ENCODE data around the gene PER3.

The PER3 gene

DNA sequence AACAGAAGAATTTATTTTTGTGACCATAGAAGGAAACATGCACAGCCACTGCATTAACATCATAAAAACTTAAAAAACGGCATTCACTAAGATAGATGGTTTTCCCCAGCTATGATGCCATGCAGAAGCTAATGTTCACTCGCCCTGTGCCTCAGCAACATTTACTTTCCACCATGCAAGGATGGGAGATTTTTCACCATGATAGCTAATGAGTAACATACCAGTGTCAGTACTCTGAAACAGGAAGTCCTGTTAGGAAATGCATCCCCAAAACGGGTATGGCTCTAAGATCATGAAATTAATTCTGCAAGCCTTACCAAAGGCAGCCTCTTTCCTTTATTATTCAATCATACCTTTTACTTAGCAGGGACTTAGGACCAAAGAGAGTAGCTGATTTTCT, 30.4 kb upstream of the PER3 start:
- TF ChIP-seq ZNF777 (tag by site-specific recombination; IDR thresholded peaks at IDR 0.05; ENCODE audit: borderline replicate concordance), result no peak
- TF ChIP-seq, protein P1, sequence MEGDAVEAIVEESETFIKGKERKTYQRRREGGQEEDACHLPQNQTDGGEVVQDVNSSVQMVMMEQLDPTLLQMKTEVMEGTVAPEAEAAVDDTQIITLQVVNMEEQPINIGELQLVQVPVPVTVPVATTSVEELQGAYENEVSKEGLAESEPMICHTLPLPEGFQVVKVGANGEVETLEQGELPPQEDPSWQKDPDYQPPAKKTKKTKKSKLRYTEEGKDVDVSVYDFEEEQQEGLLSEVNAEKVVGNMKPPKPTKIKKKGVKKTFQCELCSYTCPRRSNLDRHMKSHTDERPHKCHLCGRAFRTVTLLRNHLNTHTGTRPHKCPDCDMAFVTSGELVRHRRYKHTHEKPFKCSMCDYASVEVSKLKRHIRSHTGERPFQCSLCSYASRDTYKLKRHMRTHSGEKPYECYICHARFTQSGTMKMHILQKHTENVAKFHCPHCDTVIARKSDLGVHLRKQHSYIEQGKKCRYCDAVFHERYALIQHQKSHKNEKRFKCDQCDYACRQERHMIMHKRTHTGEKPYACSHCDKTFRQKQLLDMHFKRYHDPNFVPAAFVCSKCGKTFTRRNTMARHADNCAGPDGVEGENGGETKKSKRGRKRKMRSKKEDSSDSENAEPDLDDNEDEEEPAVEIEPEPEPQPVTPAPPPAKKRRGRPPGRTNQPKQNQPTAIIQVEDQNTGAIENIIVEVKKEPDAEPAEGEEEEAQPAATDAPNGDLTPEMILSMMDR (tag by site-specific recombination; IDR thresholded peaks at IDR 0.05), result no peak
- no peak for TF ChIP-seq ZSCAN30 (tag by site-specific recombination; IDR thresholded peaks at IDR 0.05)
- no peak for TF ChIP-seq KLF16 (tag by site-specific recombination; IDR thresholded peaks at IDR 0.05)
- TF ChIP-seq GLIS1 (tag by site-specific recombination; IDR thresholded peaks at IDR 0.05), result no peak
- TF ChIP-seq GLI4 (tag by site-specific recombination; IDR thresholded peaks at IDR 0.05), result no peak
- TF ChIP-seq TRIM28 (IDR thresholded peaks at IDR 0.05; ENCODE audit: borderline replicate concordance, low read length), result no peak
- TF ChIP-seq ZNF292 (tag by site-specific recombination; IDR thresholded peaks at IDR 0.05; ENCODE audit: borderline replicate concordance, low read depth), result no peak
- no peak for TF ChIP-seq ZNF132 (tag by site-specific recombination; IDR thresholded peaks at IDR 0.05; ENCODE audit: borderline replicate concordance)
- TF ChIP-seq ZNF768 (tag by site-specific recombination; IDR thresholded peaks at IDR 0.05), result no peak
- TF ChIP-seq YY2 (tag by site-specific recombination; IDR thresholded peaks at IDR 0.05), result no peak
- TF ChIP-seq ZNF211 (tag by site-specific recombination; IDR thresholded peaks at IDR 0.05; ENCODE audit: low read depth), result no peak
- ChIA-PET CTCF (interaction anchor here (0.6 to 11.5 kb wide), 20 partner anchors 11 to 453 kb away, joined by 3 to 519 read pairs (median 4); no protein-coding TSS in a partner anchor), POLR2A (interaction anchor here (0.6 kb wide), 1 partner anchor 85 kb away, joined by 3 read pairs; no protein-coding TSS in a partner anchor)

DNA sequence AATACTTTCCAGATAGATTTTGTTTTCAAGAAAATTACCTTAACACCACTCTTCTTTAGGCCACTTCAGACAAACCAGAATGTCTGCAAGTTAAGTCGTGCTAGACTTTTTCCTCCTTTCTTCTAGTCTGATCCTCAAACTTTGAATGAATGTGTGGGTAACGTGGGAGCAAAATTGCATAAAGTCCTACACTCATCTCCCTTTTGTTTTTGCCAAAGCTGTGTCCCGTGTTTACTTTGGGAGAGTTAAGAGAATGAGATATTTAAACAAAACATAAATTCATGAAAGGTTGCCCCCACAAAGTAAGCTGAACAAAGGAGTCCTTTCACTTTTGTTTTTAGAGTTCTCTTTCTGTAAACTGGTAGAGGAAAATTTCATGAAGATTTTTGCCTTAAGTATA, 29.9 kb upstream of the PER3 start:
- CTCF ChIA-PET, result interaction anchor here (0.6 to 11.5 kb wide), 9 partner anchors 11 to 152 kb away, joined by 3 to 519 read pairs (median 14); no protein-coding TSS in a partner anchor
- no peaks in the 10 kb centered on the region for H3K9me3 ChIP-seq (ENCODE audit: control insufficient read depth, insufficient read depth, low read depth, low read length)
- H3K36me3 ChIP-seq (ENCODE audit: control insufficient read depth in 2 of 2, insufficient read depth in 1 of 2, low read length in 2 of 2), result peaks cover 5 to 20% of the 10 kb centered on the region in 2 experiments; a peak in 2 of 3 replicates
- POLR2A ChIA-PET, result no interaction called here
- H3K27ac ChIP-seq (ENCODE audit: extremely low read depth, low read depth, low read length), result no peak overlapping the region
- no peaks in the 10 kb centered on the region for H3K4me1 ChIP-seq (ENCODE audit: control insufficient read depth, insufficient read depth, low read length)
- TF ChIP-seq PRDM1 (tag by site-specific recombination; IDR thresholded peaks at IDR 0.05) (no peak), ZNF394 (tag by site-specific recombination; IDR thresholded peaks at IDR 0.05; ENCODE audit: borderline replicate concordance) (no peak), ZNF792 (tag by site-specific recombination; IDR thresholded peaks at IDR 0.05) (no peak), HOXD13 (CRISPR knock-in tag; IDR thresholded peaks at IDR 0.05; ENCODE audit: borderline replicate concordance) (no peak)
- H3K4me3 ChIP-seq (ENCODE audit: low read depth, low read length), result no peak overlapping the region

More for the DNA sequence above, 30.4 kb upstream of the PER3 start:
- Histone ChIP-seq H3K9me3 (ENCODE audit: control insufficient read depth, insufficient read depth, low read depth, low read length) (no peaks in the 10 kb centered on the region), H3K27ac (ENCODE audit: extremely low read depth, low read depth, low read length) (no peak overlapping the region), H3K4me1 (ENCODE audit: control insufficient read depth, insufficient read depth, low read length) (no peaks in the 10 kb centered on the region), H3K4me3 (ENCODE audit: low read depth, low read length) (no peak overlapping the region), H3K36me3 (ENCODE audit: control insufficient read depth in 2 of 2, insufficient read depth in 1 of 2, low read length in 2 of 2) (peaks cover 5 to 22% of the 10 kb centered on the region in 2 experiments; a peak in 2 of 3 replicates)

DNA sequence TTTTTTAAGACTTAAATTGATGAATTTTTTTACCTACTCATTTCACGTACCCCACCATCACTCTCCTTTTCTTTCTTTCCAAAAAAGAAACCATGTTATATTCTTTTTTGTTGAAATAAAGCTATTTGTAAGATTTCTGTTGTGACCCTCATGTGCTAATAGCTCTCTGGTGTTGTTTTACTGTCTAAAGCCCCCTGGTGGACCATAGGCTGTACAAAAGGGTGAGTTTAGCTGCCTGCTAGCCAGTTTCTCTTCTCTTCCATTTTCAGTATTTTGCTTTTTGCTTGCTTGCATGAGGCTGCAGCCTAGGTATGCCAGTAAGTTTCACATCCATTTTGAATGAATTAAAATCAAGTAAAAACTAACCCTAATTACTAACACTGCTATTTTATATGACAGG, 28.6 kb upstream of the PER3 start:
- Histone ChIP-seq H3K27ac (ENCODE audit: extremely low read depth, low read depth, low read length) (no peak overlapping the region), H3K36me3 (ENCODE audit: control insufficient read depth in 2 of 2, insufficient read depth in 1 of 2, low read length in 2 of 2) (peaks cover 5 to 9% of the 10 kb centered on the region in 2 experiments; a peak in 2 of 3 replicates), H3K9me3 (ENCODE audit: control insufficient read depth, insufficient read depth, low read depth, low read length) (no peaks in the 10 kb centered on the region), H3K4me1 (ENCODE audit: control insufficient read depth, insufficient read depth, low read length) (no peaks in the 10 kb centered on the region), H3K4me3 (ENCODE audit: low read depth, low read length) (no peak overlapping the region)
- ChIA-PET POLR2A (interaction anchor here (0.7 to 0.8 kb wide), 2 partner anchors 87 to 459 kb away, joined by 3 to 7 read pairs; no protein-coding TSS in a partner anchor), CTCF (interaction anchor here (0.6 to 11.5 kb wide), 7 partner anchors 9 to 503 kb away, joined by 3 to 519 read pairs (median 4); no protein-coding TSS in a partner anchor)
- TF ChIP-seq ZNF16 (tag by site-specific recombination; IDR thresholded peaks at IDR 0.05; ENCODE audit: low read depth) (no peak), REPIN1 (tag by site-specific recombination; IDR thresholded peaks at IDR 0.05; ENCODE audit: low read depth) (no peak), ZFP41 (tag by site-specific recombination; IDR thresholded peaks at IDR 0.05; ENCODE audit: borderline replicate concordance) (no peak), ZNF792 (tag by site-specific recombination; IDR thresholded peaks at IDR 0.05) (no peak), SALL2 (tag by site-specific recombination; IDR thresholded peaks at IDR 0.05; ENCODE audit: borderline replicate concordance) (no peak), ZNF670 (tag by site-specific recombination; IDR thresholded peaks at IDR 0.05; ENCODE audit: low read depth) (no peak), GLIS2 (tag by site-specific recombination; IDR thresholded peaks at IDR 0.05) (no peak), ZNF132 (tag by site-specific recombination; IDR thresholded peaks at IDR 0.05; ENCODE audit: borderline replicate concordance) (no peak), GLIS1 (tag by site-specific recombination; IDR thresholded peaks at IDR 0.05) (no peak), ZBTB49 (tag by site-specific recombination; IDR thresholded peaks at IDR 0.05; ENCODE audit: low read depth) (no peak), ZFHX2 (tag by site-specific recombination; conservative IDR thresholded peaks at IDR 0.05) (no peak), ZNF544 (tag by site-specific recombination; IDR thresholded peaks at IDR 0.05) (no peak), ZEB2 (tag by site-specific recombination; IDR thresholded peaks at IDR 0.05) (no peak)
- TF ChIP-seq, protein P2, sequence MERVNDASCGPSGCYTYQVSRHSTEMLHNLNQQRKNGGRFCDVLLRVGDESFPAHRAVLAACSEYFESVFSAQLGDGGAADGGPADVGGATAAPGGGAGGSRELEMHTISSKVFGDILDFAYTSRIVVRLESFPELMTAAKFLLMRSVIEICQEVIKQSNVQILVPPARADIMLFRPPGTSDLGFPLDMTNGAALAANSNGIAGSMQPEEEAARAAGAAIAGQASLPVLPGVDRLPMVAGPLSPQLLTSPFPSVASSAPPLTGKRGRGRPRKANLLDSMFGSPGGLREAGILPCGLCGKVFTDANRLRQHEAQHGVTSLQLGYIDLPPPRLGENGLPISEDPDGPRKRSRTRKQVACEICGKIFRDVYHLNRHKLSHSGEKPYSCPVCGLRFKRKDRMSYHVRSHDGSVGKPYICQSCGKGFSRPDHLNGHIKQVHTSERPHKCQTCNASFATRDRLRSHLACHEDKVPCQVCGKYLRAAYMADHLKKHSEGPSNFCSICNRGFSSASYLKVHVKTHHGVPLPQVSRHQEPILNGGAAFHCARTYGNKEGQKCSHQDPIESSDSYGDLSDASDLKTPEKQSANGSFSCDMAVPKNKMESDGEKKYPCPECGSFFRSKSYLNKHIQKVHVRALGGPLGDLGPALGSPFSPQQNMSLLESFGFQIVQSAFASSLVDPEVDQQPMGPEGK (tag by site-specific recombination; IDR thresholded peaks at IDR 0.05), result no peak

All from HEK293 (cell line).